ENCODE data around the gene SLMAP.

The SLMAP gene

GRCh38 chr3:57755741-57756527 is at the start of gene SLMAP:
Gene SLMAP (plus strand): TSS chr3:57756309. CDS start chr3:57757652, 1,343 bp downstream.
- peak; percentile 98 for DNase-seq

GRCh38 chr3:57706462-57706861 is 49.6 kb upstream of the SLMAP start:
- no peak for DNase-seq

- DNase-seq, result no peak
Measured at GRCh38 chr3:57709031-57709430, 47.1 kb upstream of the SLMAP start.

GRCh38 chr3:57709559-57709958 is 46.5 kb upstream of the SLMAP start:
- DNase-seq, result no peak

- DNase-seq, result no peak
Measured at GRCh38 chr3:57715686-57716085, 40.4 kb upstream of the SLMAP start.

- no peak for DNase-seq
Measured at GRCh38 chr3:57717205-57717868, 38.8 kb upstream of the SLMAP start.

- no peak for DNase-seq
Measured at GRCh38 chr3:57718118-57718517, 38.0 kb upstream of the SLMAP start.

- DNase-seq, result no peak
Measured at GRCh38 chr3:57726397-57726796, 29.7 kb upstream of the SLMAP start.

- no peak for DNase-seq
Measured at GRCh38 chr3:57727106-57727505, 29.0 kb upstream of the SLMAP start.

GRCh38 chr3:57729334-57730045 is 26.6 kb upstream of the SLMAP start:
- DNase-seq, result no peak

- no peak for DNase-seq
Measured at GRCh38 chr3:57730682-57731081, 25.4 kb upstream of the SLMAP start.

- DNase-seq, result no peak
Measured at GRCh38 chr3:57731311-57731710, 24.8 kb upstream of the SLMAP start.

GRCh38 chr3:57733790-57734189 is 22.3 kb upstream of the SLMAP start:
- DNase-seq, result no peak

GRCh38 chr3:57735405-57735804 is 20.7 kb upstream of the SLMAP start:
- DNase-seq, result no peak

GRCh38 chr3:57737840-57738239 is 18.3 kb upstream of the SLMAP start:
- DNase-seq, result no peak

GRCh38 chr3:57738391-57738790 is 17.7 kb upstream of the SLMAP start:
- no peak for DNase-seq

GRCh38 chr3:57740027-57740426 is 16.1 kb upstream of the SLMAP start:
- DNase-seq, result no peak

- no peak for DNase-seq
Measured at GRCh38 chr3:57743496-57743895, 12.6 kb upstream of the SLMAP start.

- DNase-seq, result no peak
Measured at GRCh38 chr3:57745101-57745500, 11.0 kb upstream of the SLMAP start.

GRCh38 chr3:57746156-57747010 is 9.7 kb upstream of the SLMAP start:
- no peak for DNase-seq

GRCh38 chr3:57749542-57749941 is 6.6 kb upstream of the SLMAP start:
- no peak for DNase-seq

- DNase-seq, result no peak
Measured at GRCh38 chr3:57752307-57752706, 3.8 kb upstream of the SLMAP start.

- no peak for DNase-seq
Measured at GRCh38 chr3:57753016-57753415, 3.1 kb upstream of the SLMAP start.

All from activated CD4-positive, alpha-beta T cell treated with anti-CD3 and anti-CD28 coated beads, Interleukin-10, Interleukin-2, amounts not matched to agents 100 ng/mL and 50 ng/mL, durations not matched to agents 16 hours and 8 hours (primary cell).